ENCODE results near the gene ADCY4.

The ADCY4 gene

GRCh38 chr14:24377657-24378056, 42.8 kb upstream of the ADCY4 start:
- peak overlapping the region; percentile 3 for H3K23ac ChIP-seq (ENCODE audit: low read depth, low read length, poor library complexity)
- H2BK120ac ChIP-seq (ENCODE audit: low read depth, low read length): no peak overlapping the region
- H3K4me1 ChIP-seq (ENCODE audit: control insufficient read depth in 2 of 2, insufficient read depth in 1 of 2, low read depth in 1 of 2, low read length in 2 of 2): peaks cover 3 to 23% of the 10 kb centered on the region in 2 donors
- no peak for DNase-seq (ENCODE audit: low spot score)
- peaks cover 0 to 1% of the 10 kb centered on the region in 2 donors for H3K9me3 ChIP-seq (replicated peaks in 1 of 2; ENCODE audit: control insufficient read depth in 2 of 2, insufficient read depth in 1 of 2, low read depth in 1 of 2, low read length in 2 of 2)
- H3K36me3 ChIP-seq (replicated peaks in 1 of 2; ENCODE audit: control insufficient read depth in 2 of 2, insufficient read depth in 2 of 2, low read length in 2 of 2): peaks cover 22 to 52% of the 10 kb centered on the region in 2 donors
- no peak overlapping the region for H2AK5ac ChIP-seq (ENCODE audit: low read depth, low read length)
- no CpG with 5 or more reads among the region's 2 CpGs for WGBS, 2 donors (ENCODE audit: extremely low coverage in 2 of 2, insufficient read length in 2 of 2, insufficient replicate concordance in 1 of 2)
- H3K4me2 ChIP-seq (ENCODE audit: insufficient read depth, low read length, poor library complexity, severe bottlenecking): no peak overlapping the region
- peaks cover 3% of the 10 kb centered on the region for H3K79me1 ChIP-seq (ENCODE audit: low read depth, low read length)
- H3K4ac ChIP-seq (ENCODE audit: low read length): no peak overlapping the region
- H3K27me3 ChIP-seq (ENCODE audit: control insufficient read depth in 3 of 3, insufficient read depth in 3 of 3, low read depth in 1 of 3, low read length in 3 of 3): peaks cover 0 to 16% (median 0%) of the 10 kb centered on the region in 3 experiments
- no peak overlapping the region for H3K4me3 ChIP-seq (ENCODE audit: low read length in 2 of 2)
- H3K27ac ChIP-seq (replicated peaks; ENCODE audit: low read length): no peak overlapping the region
- H4K8ac ChIP-seq (ENCODE audit: low read depth, low read length): no peak overlapping the region
- no peak overlapping the region for H2AFZ ChIP-seq (ENCODE audit: low read length)
- no peak overlapping the region for H2BK12ac ChIP-seq (ENCODE audit: low read length)
- peak overlapping the region; percentile 95 for H2BK5ac ChIP-seq (ENCODE audit: low read length)
- H3K9ac ChIP-seq (ENCODE audit: low read depth, low read length, poor library complexity): peak overlapping the region; percentile 25
- H3K18ac ChIP-seq (ENCODE audit: low read length): no peak overlapping the region
- no peak overlapping the region for H2BK15ac ChIP-seq (ENCODE audit: low read length)
- H3K14ac ChIP-seq (ENCODE audit: low read length): no peak overlapping the region
- no peak overlapping the region for H4K91ac ChIP-seq (ENCODE audit: low read depth, low read length, poor library complexity)

- no peak overlapping the region for H3K4ac ChIP-seq (ENCODE audit: low read length)
- H3K4me1 ChIP-seq (ENCODE audit: control insufficient read depth in 2 of 2, insufficient read depth in 1 of 2, low read depth in 1 of 2, low read length in 2 of 2): peaks cover 3 to 23% of the 10 kb centered on the region in 2 donors
- H4K91ac ChIP-seq (ENCODE audit: low read depth, low read length, poor library complexity): no peak overlapping the region
- H3K27ac ChIP-seq (replicated peaks; ENCODE audit: low read length): no peak overlapping the region
- H3K14ac ChIP-seq (ENCODE audit: low read length): no peak overlapping the region
- no peak for DNase-seq (ENCODE audit: low spot score)
- no peak overlapping the region for H2BK15ac ChIP-seq (ENCODE audit: low read length)
- H3K4me2 ChIP-seq (ENCODE audit: insufficient read depth, low read length, poor library complexity, severe bottlenecking): no peak overlapping the region
- H3K4me3 ChIP-seq (ENCODE audit: low read length in 2 of 2): no peak overlapping the region
- peaks cover 0 to 11% (median 0%) of the 10 kb centered on the region in 3 experiments for H3K27me3 ChIP-seq (ENCODE audit: control insufficient read depth in 3 of 3, insufficient read depth in 3 of 3, low read depth in 1 of 3, low read length in 3 of 3)
- no CpG with 5 or more reads among the region's 7 CpGs for WGBS, 2 donors (ENCODE audit: extremely low coverage in 2 of 2, insufficient read length in 2 of 2, insufficient replicate concordance in 1 of 2)
- H3K79me1 ChIP-seq (ENCODE audit: low read depth, low read length): peaks cover 3% of the 10 kb centered on the region
- H3K18ac ChIP-seq (ENCODE audit: low read length): no peak overlapping the region
- H2BK5ac ChIP-seq (ENCODE audit: low read length): peak overlapping the region; percentile 95
- H3K36me3 ChIP-seq (replicated peaks in 1 of 2; ENCODE audit: control insufficient read depth in 2 of 2, insufficient read depth in 2 of 2, low read length in 2 of 2): peaks cover 24 to 57% of the 10 kb centered on the region in 2 donors
- peaks cover 0 to 1% of the 10 kb centered on the region in 2 donors for H3K9me3 ChIP-seq (replicated peaks in 1 of 2; ENCODE audit: control insufficient read depth in 2 of 2, insufficient read depth in 1 of 2, low read depth in 1 of 2, low read length in 2 of 2)
- no peak overlapping the region for H2BK120ac ChIP-seq (ENCODE audit: low read depth, low read length)
- no peak overlapping the region for H2AFZ ChIP-seq (ENCODE audit: low read length)
- no peak overlapping the region for H4K8ac ChIP-seq (ENCODE audit: low read depth, low read length)
- H2BK12ac ChIP-seq (ENCODE audit: low read length): no peak overlapping the region
- no peak overlapping the region for H3K23ac ChIP-seq (ENCODE audit: low read depth, low read length, poor library complexity)
- no peak overlapping the region for H2AK5ac ChIP-seq (ENCODE audit: low read depth, low read length)
- no peak overlapping the region for H3K9ac ChIP-seq (ENCODE audit: low read depth, low read length, poor library complexity)
Observed at GRCh38 chr14:24377126-24377525, 42.3 kb upstream of the ADCY4 start.

GRCh38 chr14:24376448-24377070, 41.7 kb upstream of the ADCY4 start:
- Histone ChIP-seq H3K27me3 (ENCODE audit: control insufficient read depth in 3 of 3, insufficient read depth in 3 of 3, low read depth in 1 of 3, low read length in 3 of 3) (peaks cover 0 to 5% (median 0%) of the 10 kb centered on the region in 3 experiments), H3K4me2 (ENCODE audit: insufficient read depth, low read length, poor library complexity, severe bottlenecking) (no peak overlapping the region), H3K18ac (ENCODE audit: low read length) (peak overlapping the region; percentile 63), H3K4me3 (ENCODE audit: low read length in 2 of 2) (peak overlapping the region in 1 of 2 donors; percentile 29), H3K4ac (ENCODE audit: low read length) (no peak overlapping the region), H3K27ac (replicated peaks; ENCODE audit: low read length) (no peak overlapping the region), H3K14ac (ENCODE audit: low read length) (no peak overlapping the region), H3K36me3 (replicated peaks in 1 of 2; ENCODE audit: control insufficient read depth in 2 of 2, insufficient read depth in 2 of 2, low read length in 2 of 2) (peaks cover 26 to 63% of the 10 kb centered on the region in 2 donors), H3K9ac (ENCODE audit: low read depth, low read length, poor library complexity) (no peak overlapping the region), H3K79me1 (ENCODE audit: low read depth, low read length) (peaks cover 3% of the 10 kb centered on the region), H3K23ac (ENCODE audit: low read depth, low read length, poor library complexity) (peak overlapping the region; percentile 27), H2BK15ac (ENCODE audit: low read length) (no peak overlapping the region), H2AK5ac (ENCODE audit: low read depth, low read length) (no peak overlapping the region), H3K4me1 (ENCODE audit: control insufficient read depth in 2 of 2, insufficient read depth in 1 of 2, low read depth in 1 of 2, low read length in 2 of 2) (peaks cover 3 to 23% of the 10 kb centered on the region in 2 donors), H2BK120ac (ENCODE audit: low read depth, low read length) (no peak overlapping the region), H4K91ac (ENCODE audit: low read depth, low read length, poor library complexity) (no peak overlapping the region), H3K9me3 (replicated peaks in 1 of 2; ENCODE audit: control insufficient read depth in 2 of 2, insufficient read depth in 1 of 2, low read depth in 1 of 2, low read length in 2 of 2) (peaks cover 0 to 1% of the 10 kb centered on the region in 2 donors), H4K8ac (ENCODE audit: low read depth, low read length) (no peak overlapping the region), H2AFZ (ENCODE audit: low read length) (no peak overlapping the region), H2BK5ac (ENCODE audit: low read length) (no peak overlapping the region), H2BK12ac (ENCODE audit: low read length) (no peak overlapping the region)
- no peak for DNase-seq (ENCODE audit: low spot score)
- no CpG with 5 or more reads among the region's 16 CpGs for WGBS, 2 donors (ENCODE audit: extremely low coverage in 2 of 2, insufficient read length in 2 of 2, insufficient replicate concordance in 1 of 2)

- Histone ChIP-seq H3K9ac (ENCODE audit: low read depth, low read length, poor library complexity) (no peak overlapping the region), H3K4me1 (ENCODE audit: control insufficient read depth in 2 of 2, insufficient read depth in 1 of 2, low read depth in 1 of 2, low read length in 2 of 2) (peaks cover 10 to 19% of the 10 kb centered on the region in 2 donors), H3K9me3 (replicated peaks in 1 of 2; ENCODE audit: control insufficient read depth in 2 of 2, insufficient read depth in 1 of 2, low read depth in 1 of 2, low read length in 2 of 2) (peaks cover 0 to 1% of the 10 kb centered on the region in 2 donors), H2AFZ (ENCODE audit: low read length) (no peak overlapping the region), H2BK15ac (ENCODE audit: low read length) (no peak overlapping the region), H2AK5ac (ENCODE audit: low read depth, low read length) (no peak overlapping the region), H3K27me3 (ENCODE audit: control insufficient read depth in 3 of 3, insufficient read depth in 3 of 3, low read depth in 1 of 3, low read length in 3 of 3) (no peaks in the 10 kb centered on the region), H3K14ac (ENCODE audit: low read length) (no peak overlapping the region), H2BK12ac (ENCODE audit: low read length) (no peak overlapping the region), H3K4ac (ENCODE audit: low read length) (no peak overlapping the region), H3K27ac (replicated peaks; ENCODE audit: low read length) (no peak overlapping the region), H2BK120ac (ENCODE audit: low read depth, low read length) (no peak overlapping the region), H3K79me1 (ENCODE audit: low read depth, low read length) (peaks cover 2% of the 10 kb centered on the region), H3K4me2 (ENCODE audit: insufficient read depth, low read length, poor library complexity, severe bottlenecking) (no peak overlapping the region), H3K36me3 (replicated peaks in 1 of 2; ENCODE audit: control insufficient read depth in 2 of 2, insufficient read depth in 2 of 2, low read length in 2 of 2) (peaks cover 28 to 76% of the 10 kb centered on the region in 2 donors), H3K4me3 (ENCODE audit: low read length in 2 of 2) (no peak overlapping the region), H3K18ac (ENCODE audit: low read length) (no peak overlapping the region), H4K8ac (ENCODE audit: low read depth, low read length) (no peak overlapping the region), H2BK5ac (ENCODE audit: low read length) (peak overlapping the region; percentile 79), H3K23ac (ENCODE audit: low read depth, low read length, poor library complexity) (no peak overlapping the region), H4K91ac (ENCODE audit: low read depth, low read length, poor library complexity) (peak overlapping the region; percentile 18)
- WGBS, 2 donors (ENCODE audit: extremely low coverage in 2 of 2, insufficient read length in 2 of 2, insufficient replicate concordance in 1 of 2): no CpG with 5 or more reads among the region's 12 CpGs
- no peak for DNase-seq (ENCODE audit: low spot score)
Observed at GRCh38 chr14:24372701-24373416, 38.0 kb upstream of the ADCY4 start.
